GM12878 (cell line): ENCODE results near the gene ATXN1. TPM values are rescaled to one million over a fixed set of nuclear protein-coding genes. Genes with fewer than 3 reads are reported as not detected.

Source experiments
- ATAC-seq: fragments of 200-7000 bp; cut with Tn5 transposase; 3 replicates; pipeline ENCODE4 v1.9.1; 2020; ENCODE audit warnings: mild to moderate bottlenecking, moderate library complexity
- BruUV-seq: library from RNA; stranded (reverse); fragments of 400-500 nt; replicated peaks from 2 replicates; lab custom pipeline; 2021; lab: Mats Ljungman, UMichigan
- CTCF ChIA-PET: fragments of 300-600 bp; sonication (Branson Sonifier 250); formaldehyde crosslinking; extraction: SDS; loops from one replicate; lab custom pipeline; 2021; ENCODE audit warnings: inconsistent platforms; lab: Yijun Ruan, JAX
- POLR2A ChIA-PET: fragments of 350-600 bp; formaldehyde crosslinking; extraction: SDS; loops from one replicate; lab custom pipeline; 2021; ENCODE audit warnings: inconsistent platforms; lab: Charles Lee
- RAD21 ChIA-PET: fragments of 300-600 bp; sonication (Branson Sonifier 250); formaldehyde crosslinking; loops from one replicate; lab custom pipeline; 2023; ENCODE audit warnings: antibody characterized with exemption; ENCODE audit not compliant: unreplicated experiment; lab: Charles Lee
- SMC1A ChIA-PET: fragments of 300-600 bp; sonication (Branson Sonifier 250); formaldehyde crosslinking; loops from one replicate; lab custom pipeline; 2023; ENCODE audit not compliant: unreplicated experiment, uncharacterized antibody; lab: Charles Lee
- DNase-seq: peaks from one replicate; pipeline ENCODE4 v3.0.0-alpha.2; 2011; ENCODE audit warnings: low read depth, low spot score
- FAIRE-seq: peaks from 3 replicates; lab custom pipeline; 2011; peaks lifted over from hg19 to GRCh38; lab: Jason Lieb, UNC
- H2AFZ ChIP-seq: 2 replicates; pipeline ENCODE4 v1.6.0; 2011; ENCODE audit warnings: low read depth, low read length, control low read depth; ENCODE audit not compliant: control insufficient read depth
- H3K27ac ChIP-seq: 2 replicates; pipeline ENCODE4 v1.5.1; 2011; ENCODE audit warnings: control low read depth; ENCODE audit not compliant: control insufficient read depth, insufficient read depth
- H3K27me3 ChIP-seq, 2 experiments: replicated peaks in 1 of 2; 2 replicates each; pipeline versions ENCODE4 v1.6.0 to v1.6.1; 2011; ENCODE audit warnings: low read length in 1 of 2; ENCODE audit not compliant: control insufficient read depth in 2 of 2, insufficient read depth in 2 of 2
- H3K36me3 ChIP-seq, 2 experiments: 2 replicates each; pipeline ENCODE4 v1.5.1; 2011; ENCODE audit warnings: low read length in 1 of 2; ENCODE audit not compliant: control insufficient read depth in 2 of 2, insufficient read depth in 2 of 2
- H3K4me1 ChIP-seq: 2 replicates; pipeline ENCODE4 v1.6.1; 2011; ENCODE audit warnings: mild to moderate bottlenecking, low read length, moderate library complexity, mixed read lengths; ENCODE audit not compliant: control insufficient read depth, insufficient read depth
- H3K4me2 ChIP-seq: 2 replicates; pipeline ENCODE4 v1.6.0; 2011; ENCODE audit warnings: control low read depth; ENCODE audit not compliant: control insufficient read depth, insufficient read depth
- H3K4me3 ChIP-seq: fragments of 200-600 bp; sonication (generic); 2 replicates; pipeline ENCODE4 v1.5.1; 2016
- H3K79me2 ChIP-seq: 2 replicates; pipeline ENCODE4 v1.6.0; 2011; ENCODE audit warnings: low read length; ENCODE audit not compliant: control insufficient read depth, insufficient read depth
- H3K9ac ChIP-seq: 2 replicates; pipeline ENCODE4 v1.8.0; 2011; ENCODE audit warnings: low read length, control low read depth, mixed read lengths; ENCODE audit not compliant: control insufficient read depth, insufficient read depth
- H3K9me3 ChIP-seq: replicated peaks from 3 replicates; pipeline ENCODE4 v1.5.1; 2011; ENCODE audit warnings: mild to moderate bottlenecking, low read length; ENCODE audit not compliant: control insufficient read depth, insufficient read depth
- H4K20me1 ChIP-seq: 2 replicates; pipeline ENCODE4 v1.6.0; 2011; ENCODE audit not compliant: control insufficient read depth, insufficient read depth
- CBX3 ChIP-seq: fragments of 200-600 bp; sonication (generic); IDR thresholded peaks from 2 replicates; pipeline ENCODE4 v1.6.1; 2016; ENCODE audit warnings: low read depth, borderline replicate concordance
- JUNB ChIP-seq: IDR thresholded peaks from 2 replicates; pipeline ENCODE4 v1.6.1; 2016; ENCODE audit warnings: antibody characterized with exemption, mild to moderate bottlenecking
- LARP7 ChIP-seq: fragments of 450-650 bp; IDR thresholded peaks from 2 replicates; pipeline ENCODE4 v1.6.1; 2017; ENCODE audit warnings: mild to moderate bottlenecking
- MYC ChIP-seq: IDR thresholded peaks from 2 replicates; pipeline ENCODE4 v1.6.1; 2011; ENCODE audit warnings: mild to moderate bottlenecking, low read length, moderate library complexity, inconsistent platforms; ENCODE audit not compliant: insufficient read depth, insufficient replicate concordance, insufficient read length, severe bottlenecking
- SREBF1 ChIP-seq: IDR thresholded peaks from 2 replicates; pipeline ENCODE4 v1.6.1; 2012; ENCODE audit warnings: mild to moderate bottlenecking, low read length
- TCF7 ChIP-seq: IDR thresholded peaks from 2 replicates; pipeline ENCODE4 v1.6.1; 2014; ENCODE audit warnings: antibody characterized with exemption, borderline replicate concordance
- USF2 ChIP-seq: IDR thresholded peaks from 2 replicates; pipeline ENCODE4 v1.6.1; 2011; ENCODE audit warnings: low read depth, low read length, improper control_type of control experiment, borderline replicate concordance
- ZBTB33 ChIP-seq: fragments of 450-650 bp; IDR thresholded peaks from 2 replicates; pipeline ENCODE4 v1.6.1; 2017; ENCODE audit warnings: mild to moderate bottlenecking
- ZNF207 ChIP-seq: fragments of 450-650 bp; IDR thresholded peaks from 2 replicates; pipeline ENCODE4 v1.6.1; 2014; ENCODE audit warnings: antibody characterized with exemption, mild to moderate bottlenecking, borderline replicate concordance
- WGBS: methylation state at CpG from one replicate; pipeline ENCODE4 v1.1.6; 2016; ENCODE audit warnings: low lambda C conversion rate; ENCODE audit not compliant: insufficient replicate concordance, insufficient coverage; ENCODE audit errors: missing lambda C conversion rate; 5-methylcytosine and 5-hydroxymethylcytosine counted together
- in situ Hi-C: fragments of 300-500 bp; cut with MboI; formaldehyde crosslinking; loops from 9 replicates; pipeline ENCODE4 v1.14.3; 2018; ENCODE audit warnings: mixed read lengths
- intact Hi-C: fragments of 100-400 bp; cut with micrococcal nuclease; formaldehyde crosslinking; loops from one replicate; pipeline ENCODE4 v1.14.2; 2022; ENCODE audit not compliant: unreplicated experiment
- polyA plus RNA-seq, 11 experiments: library from polyadenylated mRNA; depleted of rRNA in 4 of 11; unstranded in 6 of 11; stranded (reverse) in 5 of 11; fragments of >200 nt; fragmentation: Nextera tagmentation in 4 of 11; fragmentation: Illumina TruSeq in 1 of 11; extraction: Ambion mirVana in 4 of 11; extraction: Trizol in 1 of 11; gene quantifications; 1 replicate in 1 of 11; 2 replicates in 10 of 11; pipeline versions ENCODE4 v1.2.1 to v1.2.3, GENCODE V29; 2011 to 2016; ENCODE audit warnings: inconsistent platforms in 2 of 11, missing spikeins in 2 of 11, low read depth in 1 of 11
- total RNA-seq, 4 experiments: library from RNA; depleted of rRNA in 3 of 4; stranded (reverse); fragments of >200 nt in 3 of 4; fragmentation: Illumina TruSeq in 1 of 4; extraction: Trizol in 1 of 4; gene quantifications; 2 replicates each; pipeline versions ENCODE4 v1.2.1 to v1.2.3, GENCODE V29; 2013 to 2021

ATXN1 gene
- total and polyA plus RNA-seq, 10 of the 15 experiments (the other 5 are each of a cell fraction or from before 2014, with no cell fraction given) = 12.2 to 51.2 (median 20.5) TPM

- H3K27ac ChIP-seq = no peak overlapping the region
- in situ Hi-C loops = no loop called here
- no peaks in the 10 kb centered on the region for H3K4me1 ChIP-seq
- ChIA-PET RAD21 (no interaction called here), POLR2A (no interaction called here), CTCF (interaction anchor here (0.9 kb wide), 1 partner anchor 36 kb away, joined by 3 read pairs; no protein-coding TSS in a partner anchor), SMC1A (no interaction called here)
- no peaks in the 10 kb centered on the region; a peak in 1 of 4 replicates for H3K27me3 ChIP-seq
- intact Hi-C loops = no loop called here
- H3K79me2 ChIP-seq = no peaks in the 10 kb centered on the region
- H2AFZ ChIP-seq = no peak overlapping the region
- no peak overlapping the region for H3K4me2 ChIP-seq
- no peaks in the 10 kb centered on the region for H3K36me3 ChIP-seq
- no peaks in the 10 kb centered on the region for H4K20me1 ChIP-seq
- DNase-seq (no peak), FAIRE-seq (no peak), ATAC-seq (no peak)
- WGBS = 51% methylated on average over 2 of the region's 2 CpGs
- no peaks in the 10 kb centered on the region; the same call in 2 of the 3 replicates for H3K9me3 ChIP-seq
- BruUV-seq = no TSS peak
- H3K4me3 ChIP-seq = no peak overlapping the region
- H3K9ac ChIP-seq = no peak overlapping the region
- no peak for TF ChIP-seq JUNB
These were observed 28.2 kb upstream of the ATXN1 start for GRCh38 chr6:16789329-16790038.

- no TSS peak for BruUV-seq
- Histone ChIP-seq H3K4me3 (no peak overlapping the region), H3K4me2 (no peak overlapping the region), H3K9ac (no peak overlapping the region), H3K4me1 (no peaks in the 10 kb centered on the region), H3K27me3 (no peaks in the 10 kb centered on the region), H3K79me2 (no peaks in the 10 kb centered on the region), H4K20me1 (no peaks in the 10 kb centered on the region), H2AFZ (no peak overlapping the region), H3K27ac (no peak overlapping the region), H3K9me3 (no peaks in the 10 kb centered on the region; the same call in 2 of the 3 replicates), H3K36me3 (no peaks in the 10 kb centered on the region)
- intact Hi-C loops (no loop called here), in situ Hi-C loops (no loop called here)
- no peak for TF ChIP-seq SREBF1
- TF ChIP-seq ZBTB33 = no peak
- TF ChIP-seq CBX3 = no peak
- TF ChIP-seq MYC = no peak
- TF ChIP-seq TCF7 = no peak
- no peak for TF ChIP-seq LARP7
- no peak for TF ChIP-seq USF2
- no peak for TF ChIP-seq ZNF207
- SMC1A ChIA-PET = no interaction called here
- WGBS = 0% methylated on average over 1 of the region's 1 CpG
- RAD21 ChIA-PET = no interaction called here
- CTCF ChIA-PET = no interaction called here
- FAIRE-seq (no peak), DNase-seq (no peak), ATAC-seq (no peak)
- POLR2A ChIA-PET = no interaction called here
These were observed 25.9 kb upstream of the ATXN1 start for GRCh38 chr6:16787128-16787682.
